Measurements from ENCODE around the gene GRIK4.

GRIK4 gene

GRCh38 chr11:120834686-120835210 is 323.2 kb downstream of the GRIK4 start:
- no peak for DNase-seq (ENCODE audit: low read depth in 2 of 2)

DNA sequence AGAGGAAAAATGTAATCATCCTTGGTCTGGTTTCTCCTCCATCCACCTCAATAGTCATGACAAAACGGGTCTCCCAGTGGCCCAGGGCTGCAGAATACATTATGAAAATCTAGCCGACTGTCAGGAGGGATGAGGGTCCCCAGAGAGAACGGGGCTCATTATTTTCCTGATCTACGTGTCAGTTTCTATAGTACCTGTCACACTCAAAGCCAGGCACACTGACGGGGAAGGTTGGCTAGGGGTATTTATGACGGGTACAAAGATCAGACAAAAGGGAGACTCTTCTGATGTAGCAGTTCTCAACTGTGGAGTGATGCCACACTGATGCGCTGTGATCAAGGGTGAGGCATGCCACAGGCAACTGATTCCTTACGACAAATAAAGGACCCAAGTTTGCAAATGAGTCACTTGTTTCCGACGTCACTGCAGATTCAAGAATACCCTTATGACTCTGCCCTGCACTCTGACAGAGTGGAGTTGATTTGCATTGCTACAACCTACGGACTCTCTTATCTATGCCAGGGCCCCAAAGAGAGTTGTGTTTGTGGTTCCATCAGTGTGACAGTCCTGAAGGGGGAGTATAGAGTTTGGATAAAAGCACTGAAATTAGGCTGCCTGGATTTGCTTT is 324.2 kb downstream of the GRIK4 start:
- DNase-seq (ENCODE audit: low read depth in 2 of 2): no peak

DNA sequence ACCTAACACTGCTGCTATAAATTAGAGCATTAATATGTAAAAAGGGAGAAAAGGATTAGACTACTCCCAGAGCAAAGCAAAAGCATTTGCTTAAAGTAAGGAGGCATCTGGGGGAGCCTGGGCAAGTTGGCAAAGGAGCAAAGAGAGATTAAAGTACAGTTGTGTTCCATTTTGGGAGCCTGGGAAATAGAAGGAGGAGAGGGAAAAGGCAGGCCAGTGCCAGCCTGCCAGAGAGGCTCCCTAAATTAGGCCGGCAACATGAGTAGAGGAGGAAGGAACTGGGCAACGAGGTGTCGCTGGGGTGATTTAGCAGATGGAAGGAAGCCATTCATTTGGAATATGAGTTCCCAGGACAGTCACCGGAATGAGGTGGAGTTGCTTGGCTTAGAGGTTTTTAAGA is 326.1 kb downstream of the GRIK4 start:
- DNase-seq (ENCODE audit: low read depth in 2 of 2): no peak

- no peak for DNase-seq (ENCODE audit: low read depth in 2 of 2)
Measured at GRCh38 chr11:120839201-120839600, 327.7 kb downstream of the GRIK4 start.

- DNase-seq (ENCODE audit: low read depth in 2 of 2): no peak
Measured at GRCh38 chr11:120839846-120840402, 328.4 kb downstream of the GRIK4 start.

GRCh38 chr11:120840661-120841060 is 329.1 kb downstream of the GRIK4 start:
- DNase-seq (ENCODE audit: low read depth in 2 of 2): no peak

DNA sequence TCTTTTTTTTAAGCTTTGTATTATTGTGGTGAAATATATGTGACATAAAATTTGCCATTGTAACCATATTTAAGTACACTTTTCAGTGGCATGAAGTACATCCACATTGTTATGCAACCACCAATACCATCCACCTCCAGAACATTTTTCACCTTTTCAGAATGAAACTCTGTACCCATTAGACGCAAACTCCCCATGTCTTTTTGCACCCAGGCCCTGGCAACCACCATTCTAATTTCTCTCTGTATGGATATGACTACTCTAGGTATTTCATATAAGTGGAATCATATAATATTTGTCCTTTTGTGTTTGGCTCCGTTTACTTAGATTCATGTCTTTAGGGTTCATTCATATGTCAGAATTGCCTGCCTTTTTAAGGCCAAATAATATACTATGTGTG is 329.5 kb downstream of the GRIK4 start:
- DNase-seq (ENCODE audit: low read depth in 2 of 2): no peak

- DNase-seq (ENCODE audit: low read depth in 2 of 2): no peak
Measured at GRCh38 chr11:120842195-120842594, 330.6 kb downstream of the GRIK4 start.

DNA sequence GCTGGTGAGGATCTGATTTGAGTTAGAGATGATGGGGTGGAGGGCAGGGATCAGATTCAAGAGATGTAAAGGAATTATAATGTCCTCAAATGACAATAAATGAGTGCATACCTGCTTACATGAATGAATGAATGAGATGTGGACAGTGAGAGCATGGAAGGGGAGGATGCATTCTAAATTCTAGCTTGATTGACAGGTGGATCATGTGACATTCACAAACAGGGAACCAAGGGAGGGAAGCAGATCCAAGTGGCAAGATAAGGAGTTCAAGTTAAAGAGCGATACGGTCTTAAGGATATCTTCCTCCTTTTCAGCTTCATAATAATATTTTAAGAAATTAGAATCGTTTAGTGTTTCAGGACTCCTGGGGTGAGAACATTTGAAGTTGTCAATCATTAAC is 341.9 kb downstream of the GRIK4 start:
- DNase-seq (ENCODE audit: low read depth in 2 of 2): no peak

GRCh38 chr11:120854988-120855387 is 343.4 kb downstream of the GRIK4 start:
- no peak for DNase-seq (ENCODE audit: low read depth in 2 of 2)

- DNase-seq (ENCODE audit: low read depth in 2 of 2): no peak
Measured at GRCh38 chr11:120857508-120857907, 346.0 kb downstream of the GRIK4 start.

DNA sequence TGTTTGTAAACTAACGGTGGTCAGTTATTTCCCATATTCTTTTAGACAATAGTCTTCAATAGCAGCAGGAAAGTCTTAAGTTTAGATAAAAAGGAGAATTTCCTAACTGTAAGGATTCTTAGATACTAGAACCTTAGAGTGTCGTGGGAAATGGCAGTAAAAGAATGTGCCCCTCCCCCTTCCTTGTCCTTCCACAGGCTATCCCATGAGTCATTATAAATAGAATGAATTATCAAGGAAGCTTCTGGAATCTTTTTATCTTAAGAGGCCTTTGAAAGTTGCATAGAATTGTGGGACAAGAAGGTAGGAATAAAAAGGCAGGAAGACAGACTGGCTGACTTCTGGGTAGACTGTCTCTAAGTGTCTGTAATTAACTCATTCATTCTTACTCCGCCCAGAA is 347.2 kb downstream of the GRIK4 start:
- no peak for DNase-seq (ENCODE audit: low read depth in 2 of 2)

GRCh38 chr11:120859552-120860295 is 348.2 kb downstream of the GRIK4 start:
- DNase-seq (ENCODE audit: low read depth in 2 of 2): no peak

GRCh38 chr11:120863359-120863758 is 351.8 kb downstream of the GRIK4 start:
- no peak for DNase-seq (ENCODE audit: low read depth in 2 of 2)

GRCh38 chr11:120867024-120867423 is 355.5 kb downstream of the GRIK4 start:
- no peak for DNase-seq (ENCODE audit: low read depth in 2 of 2)

DNA sequence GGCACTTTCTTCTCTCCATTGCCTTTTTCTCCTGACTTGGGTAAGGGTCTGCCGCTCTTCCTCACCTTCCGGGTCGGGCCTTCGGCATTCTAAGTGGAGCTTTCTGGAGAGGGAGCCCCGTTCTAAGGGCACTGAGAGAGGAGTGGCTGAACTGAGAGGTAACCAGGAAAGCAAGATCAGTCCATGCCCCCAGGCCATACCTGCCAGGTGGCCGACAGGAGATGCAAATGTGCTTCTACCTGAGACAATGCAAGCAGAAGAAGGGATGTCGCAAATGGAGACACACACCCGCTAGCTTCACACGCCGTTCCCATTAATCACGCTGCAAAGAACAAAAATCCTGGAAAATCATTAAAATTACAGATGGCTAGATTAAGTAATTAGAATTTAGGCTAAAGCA is 356.0 kb downstream of the GRIK4 start:
- no peak for DNase-seq (ENCODE audit: low read depth in 2 of 2)

DNA sequence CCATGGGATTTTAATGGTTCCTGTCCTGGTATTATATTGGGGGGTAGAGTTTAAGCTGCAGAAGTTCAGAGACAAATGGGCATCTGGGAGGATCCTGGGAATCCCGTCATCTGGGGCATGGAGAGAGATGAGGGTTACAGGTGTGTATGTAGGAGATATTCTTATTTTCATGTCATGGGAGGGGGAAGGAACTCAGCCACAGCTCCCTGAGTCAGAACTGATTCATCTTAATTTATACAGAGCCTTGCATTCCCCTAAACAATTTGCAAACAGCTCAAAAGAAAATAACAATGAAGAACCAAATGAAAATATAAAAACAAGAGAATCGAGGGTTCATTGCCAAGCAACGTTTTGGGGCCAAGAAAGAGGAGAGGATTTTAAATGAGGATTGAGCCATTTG is 356.4 kb downstream of the GRIK4 start:
- DNase-seq (ENCODE audit: low read depth in 2 of 2): no peak

- DNase-seq (ENCODE audit: low read depth in 2 of 2): no peak
Measured at GRCh38 chr11:120869097-120869496, 357.5 kb downstream of the GRIK4 start.

DNA sequence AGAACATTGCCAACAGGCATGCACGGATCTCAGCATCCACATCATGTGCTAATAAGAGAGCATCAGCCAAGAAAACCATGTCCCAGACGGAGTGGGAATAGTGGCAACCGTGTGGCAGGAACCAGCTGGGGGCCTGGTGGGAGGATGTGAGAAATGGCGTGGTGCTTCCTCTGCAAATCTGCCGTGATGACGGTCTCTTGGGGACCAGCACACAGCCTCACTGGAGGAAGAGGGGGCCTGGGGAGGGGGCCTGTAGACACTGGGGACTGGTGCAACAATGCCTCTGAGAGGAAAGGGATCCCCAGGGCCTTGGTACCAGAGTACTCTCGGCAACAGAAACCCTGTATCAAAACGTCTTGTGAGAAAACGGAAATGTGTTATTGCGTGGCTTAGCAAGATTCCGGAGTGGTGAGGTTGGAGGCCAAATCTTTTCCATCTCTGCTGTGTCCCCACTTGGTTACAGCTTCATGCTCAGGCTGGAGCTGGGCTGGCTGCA is 358.0 kb downstream of the GRIK4 start:
- DNase-seq (ENCODE audit: low read depth in 2 of 2): no peak

DNA sequence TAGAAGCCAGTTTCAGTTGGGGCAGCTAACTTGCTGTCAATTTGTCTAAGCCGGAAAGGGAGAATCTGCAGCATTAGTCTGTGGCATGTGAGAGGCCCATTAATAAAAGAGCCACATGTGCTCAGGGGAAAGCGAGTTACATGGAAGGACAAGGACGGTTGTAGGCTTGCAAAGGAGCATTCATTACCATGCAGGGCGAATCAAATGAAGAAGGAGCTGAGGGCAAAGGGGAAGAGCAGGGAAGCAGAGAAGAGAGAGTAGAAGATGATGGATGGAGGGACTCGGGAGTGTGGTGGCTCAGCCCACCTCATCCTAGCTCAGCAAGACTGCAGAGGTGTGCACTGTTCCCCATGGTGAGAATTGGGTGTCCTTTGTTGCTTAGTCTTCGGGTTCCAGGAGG is 359.6 kb downstream of the GRIK4 start:
- DNase-seq (ENCODE audit: low read depth in 2 of 2): no peak

DNA sequence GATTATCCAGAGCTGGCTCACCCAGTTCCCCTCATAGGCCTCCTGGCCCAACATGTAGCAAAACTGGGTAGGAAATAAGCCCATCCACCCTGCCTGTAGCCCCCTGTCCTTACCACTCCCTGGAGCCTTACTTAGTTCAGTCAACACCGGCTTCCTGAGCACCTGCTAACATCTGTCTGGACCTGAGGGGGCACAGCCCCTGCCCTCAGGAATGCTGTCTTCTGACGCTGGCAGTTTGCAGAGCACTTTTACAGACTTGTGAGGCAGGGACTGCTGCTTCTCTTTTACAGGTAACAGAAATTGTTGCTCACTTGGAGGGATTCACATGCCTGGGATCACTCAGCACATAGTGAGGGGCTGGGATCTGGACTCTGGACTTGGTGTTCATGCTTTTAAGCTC is 360.4 kb downstream of the GRIK4 start:
- no peak for DNase-seq (ENCODE audit: low read depth in 2 of 2)

DNA sequence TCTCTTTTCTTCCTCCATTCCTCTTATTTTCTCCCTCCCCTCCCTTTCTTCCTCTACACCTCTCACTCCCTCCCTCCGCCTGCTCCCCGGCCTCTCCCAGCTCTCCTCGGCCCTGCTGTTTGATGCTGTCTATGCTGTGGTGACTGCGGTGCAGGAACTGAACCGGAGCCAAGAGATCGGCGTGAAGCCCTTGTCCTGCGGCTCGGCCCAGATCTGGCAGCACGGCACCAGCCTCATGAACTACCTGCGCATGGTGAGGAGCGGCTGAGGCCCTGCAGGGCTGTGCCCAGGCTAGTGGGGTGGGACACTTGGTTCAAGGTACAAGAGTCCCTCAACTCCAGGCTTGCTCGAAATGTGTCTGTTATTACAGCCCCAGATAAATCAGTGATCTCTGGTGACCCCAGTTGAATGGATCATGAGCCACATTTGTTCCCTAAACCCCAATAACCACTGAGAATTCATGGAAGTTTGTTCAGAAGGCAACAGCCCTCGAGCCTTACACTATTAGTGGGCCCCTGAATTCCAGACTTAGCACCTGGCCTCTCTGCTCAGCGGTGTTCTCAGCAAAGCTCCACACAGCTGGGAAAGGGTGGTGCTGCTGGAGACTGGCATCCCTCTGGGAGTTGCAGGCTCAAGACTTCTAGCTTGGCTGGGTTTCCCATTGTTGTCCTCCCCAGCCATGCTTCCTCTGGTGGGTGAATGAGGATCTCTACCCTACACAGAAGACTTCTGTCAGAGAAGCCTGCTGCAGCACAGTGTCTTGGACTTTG is 362.6 kb downstream of the GRIK4 start:
- DNase-seq (ENCODE audit: low read depth in 2 of 2): no peak

Measured in stimulated activated CD4-positive, alpha-beta T cell treated with anti-CD3 and anti-CD28 coated beads, Interleukin-1b, Interleukin-23, amount 100 ng/mL, for 1 hour (primary cell).